HK-2 (cell line): ENCODE data around the gene DIPK1B.
A peak's percentile ranks its signal among the peaks of the same experiment; 100 is the strongest.

Source experiments
- DNase-seq: peaks from one replicate; pipeline ENCODE4 v3.0.0-alpha.2; 2018; ENCODE audit not compliant: unreplicated experiment

The DIPK1B gene

GRCh38 chr9:136673088-136673974, 39.0 kb upstream of the DIPK1B start:
- no peak for DNase-seq

- DNase-seq, result no peak
Observed at GRCh38 chr9:136673975-136674785, 38.2 kb upstream of the DIPK1B start.

DNA sequence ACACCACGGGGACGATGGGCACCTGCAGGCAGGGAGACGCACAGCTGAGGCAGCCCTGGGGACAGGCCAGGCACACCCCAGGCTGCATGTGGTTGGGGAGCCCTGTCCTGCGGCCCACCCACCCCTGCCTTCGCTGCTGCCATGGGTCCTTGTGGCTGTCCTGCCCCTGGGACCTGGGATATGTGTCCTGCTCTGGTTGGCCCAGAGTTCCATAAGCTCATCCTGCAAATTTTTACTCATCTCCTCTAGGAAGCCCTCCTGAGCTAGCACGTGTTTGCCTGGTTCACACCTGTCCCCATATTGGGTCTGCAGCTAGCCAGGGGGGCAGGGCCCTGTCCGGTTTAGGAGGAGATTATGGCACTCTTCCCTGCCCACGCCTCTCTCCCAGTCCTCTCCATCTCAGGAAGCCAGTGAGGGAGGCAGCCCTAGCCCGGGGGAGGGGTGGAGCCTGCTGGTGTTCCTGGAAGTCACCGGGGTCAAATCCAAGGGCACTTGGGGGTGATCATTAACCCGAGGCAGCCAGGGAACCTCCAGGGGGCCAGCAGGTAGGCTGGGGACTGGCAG, 37.5 kb upstream of the DIPK1B start:
- peak; percentile 56 for DNase-seq

DNA sequence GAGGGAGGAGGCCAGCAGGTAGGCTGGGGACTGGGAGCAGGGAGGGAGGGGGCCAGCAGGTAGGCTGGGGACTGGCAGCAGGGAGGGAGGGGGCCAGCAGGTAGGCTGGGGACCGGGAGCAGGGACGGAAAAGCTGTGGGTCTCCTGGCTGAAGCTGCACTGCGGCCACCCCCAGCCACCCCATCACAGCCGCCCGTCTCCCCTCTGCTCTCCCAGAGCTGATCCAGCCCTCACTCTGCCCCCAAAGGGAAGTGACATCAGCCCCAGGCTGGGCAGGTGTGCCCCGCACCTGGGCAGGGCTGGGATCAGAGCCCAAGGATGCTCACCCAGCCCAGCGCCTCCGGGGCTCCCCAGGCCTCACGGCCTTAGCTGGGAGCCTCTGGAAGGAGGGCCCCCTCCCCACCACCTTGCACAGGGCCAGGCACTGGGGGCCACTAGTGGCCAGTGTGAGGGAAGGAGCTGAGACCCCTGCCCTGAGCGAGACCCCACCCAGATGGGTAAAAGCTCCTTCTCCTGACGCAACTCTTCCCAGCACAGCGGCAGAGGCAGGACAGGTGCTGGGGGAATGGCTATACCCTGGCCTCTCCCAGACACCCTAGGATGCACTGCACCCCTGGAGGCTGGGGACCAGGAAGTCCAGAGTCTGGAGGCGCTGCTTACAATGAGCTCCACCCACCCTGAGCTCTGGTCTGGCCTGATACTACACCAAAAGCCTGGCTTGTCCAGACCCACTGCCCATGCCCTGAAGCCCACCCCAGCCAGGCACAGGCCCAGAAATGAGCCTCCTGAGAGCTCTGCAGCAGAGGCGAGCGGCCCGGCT, 36.7 kb upstream of the DIPK1B start:
- no peak for DNase-seq

DNA sequence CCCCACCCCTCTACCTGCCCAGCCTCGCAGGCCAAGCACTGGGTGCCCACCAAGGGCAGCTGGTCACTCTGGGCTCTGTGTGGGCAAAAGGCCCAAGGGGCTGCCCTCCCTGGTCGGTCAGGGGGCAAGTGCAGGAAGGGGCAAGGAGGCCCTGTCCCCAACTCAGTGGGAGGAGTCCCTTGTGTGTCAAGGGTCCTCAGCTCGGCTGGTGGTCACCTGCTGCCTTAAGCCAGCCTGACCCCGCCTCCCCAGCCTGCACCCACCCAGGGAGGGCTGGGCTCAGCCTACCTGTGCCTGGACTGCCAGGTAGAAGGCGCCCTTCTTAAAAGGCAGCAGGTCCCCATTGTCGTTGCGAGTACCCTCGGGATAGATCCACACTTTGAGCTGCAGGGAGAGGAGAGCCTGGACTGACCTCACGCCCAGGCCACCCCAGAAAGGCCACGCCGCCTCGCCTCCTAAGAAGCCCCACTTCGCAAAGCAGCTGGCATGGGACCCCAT, 36.0 kb upstream of the DIPK1B start:
- no peak for DNase-seq

DNA sequence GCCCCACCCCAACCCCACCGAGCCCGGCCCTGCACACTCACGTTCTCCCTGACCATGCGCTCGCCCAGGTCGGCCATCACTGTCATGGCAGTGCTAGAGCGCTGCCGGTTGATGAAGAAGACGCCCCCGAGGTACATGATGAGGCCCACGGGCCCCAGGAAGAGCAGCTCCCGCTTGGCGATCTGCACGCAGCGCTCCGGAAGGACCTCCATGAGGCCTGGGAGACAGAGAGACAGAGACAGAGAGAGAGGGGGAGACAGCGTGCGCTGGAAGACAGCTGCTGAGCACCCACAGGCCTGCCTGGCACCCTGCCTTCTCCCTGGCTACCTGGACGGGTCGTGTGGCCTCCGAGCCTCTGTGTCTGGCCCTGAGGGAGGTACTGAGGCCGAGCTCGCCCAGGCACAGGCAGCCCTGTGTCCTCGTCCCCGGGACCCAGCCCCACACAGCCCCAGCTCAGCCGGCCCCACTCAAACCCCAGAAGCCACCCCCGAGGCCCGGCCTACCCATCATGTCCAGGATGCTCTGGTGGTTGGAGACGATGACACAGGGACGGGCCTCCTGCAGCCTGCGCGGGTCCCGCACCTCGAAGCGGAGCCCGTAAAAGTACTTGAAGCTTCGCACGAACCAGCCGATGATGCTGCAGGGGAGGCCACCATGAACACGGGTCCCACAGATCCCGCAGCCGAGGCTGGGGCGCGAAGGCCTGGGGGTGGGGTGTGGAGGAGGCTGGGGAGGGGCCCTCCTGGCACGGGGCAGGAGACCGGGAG, 35.3 kb upstream of the DIPK1B start:
- no peak for DNase-seq

DNA sequence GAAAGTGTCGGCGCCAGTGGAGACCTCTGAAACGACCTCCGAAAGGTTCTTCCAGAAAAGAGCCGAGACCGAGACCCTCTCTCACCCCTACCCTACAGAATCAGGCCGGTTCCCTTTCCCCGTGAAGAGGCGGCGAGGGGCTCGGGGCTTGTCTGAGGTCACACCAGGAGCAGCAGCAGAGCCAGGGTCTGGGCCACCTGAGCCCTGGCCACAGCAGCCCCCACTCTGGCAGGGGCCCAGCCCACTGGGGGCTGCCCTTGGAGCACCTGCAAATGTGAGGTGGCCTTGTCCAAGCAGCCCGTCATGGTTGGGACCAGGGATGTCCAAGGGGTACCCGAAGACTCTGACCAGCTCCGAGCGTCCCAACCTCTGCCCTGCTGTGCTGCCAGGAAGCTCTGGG, 34.3 kb upstream of the DIPK1B start:
- no peak for DNase-seq

GRCh38 chr9:136678624-136679023, 33.7 kb upstream of the DIPK1B start:
- DNase-seq, result no peak

GRCh38 chr9:136679431-136679941, 32.9 kb upstream of the DIPK1B start:
- DNase-seq, result no peak

DNA sequence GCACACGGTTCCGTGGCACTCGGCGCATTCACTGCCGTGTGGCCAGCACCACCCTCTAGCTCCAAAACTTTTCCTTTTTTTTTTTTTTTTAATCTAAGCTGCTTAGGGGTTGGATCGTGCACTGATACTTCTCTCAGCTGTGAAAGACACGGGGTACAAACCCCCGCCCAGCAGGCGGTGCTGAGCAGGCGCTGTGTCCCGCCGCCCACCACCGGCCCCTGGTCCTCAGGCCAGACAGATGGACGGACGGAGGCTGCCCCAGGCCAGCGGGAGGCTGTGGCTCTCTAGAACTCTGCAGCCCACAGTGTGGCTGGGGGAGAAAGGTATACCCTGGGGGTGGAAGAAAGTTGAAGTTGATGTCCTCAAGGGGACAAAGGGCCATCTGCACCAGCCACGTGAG, 31.3 kb upstream of the DIPK1B start:
- no peak for DNase-seq

DNA sequence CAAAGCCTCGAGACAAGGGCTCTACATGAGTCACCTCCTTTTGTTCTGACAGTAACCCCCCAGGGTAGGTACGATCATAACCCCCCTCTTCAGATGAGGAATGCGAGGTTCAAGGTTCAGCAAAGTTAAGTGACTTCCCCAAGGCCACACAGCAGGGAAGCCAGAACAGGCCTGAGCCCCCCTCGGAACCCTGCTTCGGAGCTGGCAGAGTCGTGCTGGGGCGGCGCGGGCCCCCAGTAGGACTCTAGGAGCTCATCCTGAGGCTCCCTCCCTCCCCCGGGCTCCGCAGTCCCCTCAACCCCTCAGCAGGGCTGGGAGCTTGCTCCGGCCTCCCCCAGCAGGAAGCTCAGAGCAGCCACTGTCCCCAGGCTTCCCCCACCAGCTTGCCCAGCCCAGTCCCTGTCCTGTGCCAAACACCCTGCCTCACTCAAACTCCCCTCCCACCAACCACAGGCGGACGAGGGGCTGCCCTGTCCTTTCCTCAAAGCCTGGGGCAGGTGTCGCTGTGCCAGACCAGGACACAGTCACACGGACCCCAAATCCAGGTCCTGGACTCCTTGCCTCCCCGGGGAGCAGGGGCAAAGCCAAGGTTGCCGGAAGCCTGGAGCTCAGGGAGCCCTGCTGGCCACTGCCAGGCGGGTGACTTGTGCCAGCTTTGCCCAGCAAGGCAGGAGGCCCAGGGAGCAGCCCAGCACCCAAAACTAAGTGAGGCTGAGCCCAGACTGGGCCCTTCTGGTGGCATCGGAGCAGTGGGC, 30.2 kb upstream of the DIPK1B start:
- no peak for DNase-seq

DNA sequence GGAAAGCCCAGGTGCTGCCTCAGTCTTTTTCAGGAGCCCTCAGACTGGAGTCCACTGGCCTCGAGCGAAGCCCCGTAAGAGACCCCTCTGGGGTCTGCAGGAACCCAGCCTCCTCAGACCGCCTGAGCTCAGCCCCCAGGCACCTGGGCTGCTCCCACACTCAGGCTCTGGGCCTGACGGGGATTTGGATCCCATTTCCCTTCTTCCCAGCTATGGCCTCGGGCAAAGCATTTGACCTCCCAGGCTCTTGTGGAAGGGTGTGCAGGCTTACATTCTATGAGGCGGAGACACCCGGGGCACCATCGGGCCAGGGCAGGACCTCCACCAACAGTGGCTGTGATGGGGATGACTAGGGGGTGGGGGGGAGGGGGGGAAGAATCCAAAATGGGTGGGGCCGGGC, 29.7 kb upstream of the DIPK1B start:
- DNase-seq, result no peak

DNA sequence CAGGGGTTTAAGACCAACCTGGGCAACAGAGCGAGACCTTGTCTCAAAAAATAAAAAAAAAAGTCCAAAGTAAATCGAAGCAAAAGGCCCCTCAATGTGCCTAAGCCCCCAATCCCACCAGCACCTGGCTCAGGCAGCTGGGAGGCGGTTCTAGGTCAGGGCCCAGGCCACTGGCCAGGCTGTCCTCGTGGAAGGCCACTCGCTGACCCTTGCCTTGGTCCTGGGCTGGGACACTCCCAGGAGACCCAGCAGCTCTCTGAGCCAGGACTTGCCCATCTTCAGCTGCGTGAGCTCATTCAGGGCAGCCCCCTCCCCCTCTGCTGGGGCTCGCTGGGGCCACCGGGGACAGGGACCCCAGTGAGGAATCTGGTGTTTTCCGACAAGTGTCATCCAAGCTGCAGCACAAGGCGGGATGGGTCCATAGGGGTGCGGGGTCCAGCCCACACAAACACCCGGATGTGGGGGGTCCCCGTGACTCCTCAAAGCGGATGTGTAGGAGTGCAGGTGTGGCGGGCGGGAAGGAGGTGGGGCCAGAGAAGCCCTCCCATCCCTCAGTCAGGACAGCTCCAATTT, 29.1 kb upstream of the DIPK1B start:
- DNase-seq, result no peak

DNA sequence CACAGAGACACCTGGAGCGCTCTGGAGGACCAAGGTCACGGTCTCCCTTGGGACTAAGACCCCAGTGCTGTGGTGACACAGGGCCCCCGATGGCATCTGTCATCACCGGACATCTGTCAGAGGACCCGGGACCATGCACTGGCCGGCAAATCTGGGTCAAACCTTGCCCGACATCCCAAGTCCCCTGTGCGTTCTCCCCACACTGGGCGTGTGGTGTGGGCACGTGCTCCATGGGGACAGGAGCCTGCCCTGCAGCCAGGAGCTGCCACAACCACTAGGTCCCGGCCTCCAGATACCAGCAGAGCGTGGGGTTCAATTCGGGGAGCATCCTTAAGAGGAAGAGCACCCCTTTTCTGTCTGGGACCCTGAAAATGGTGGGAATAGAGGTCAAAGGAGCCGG, 28.6 kb upstream of the DIPK1B start:
- no peak for DNase-seq

DNA sequence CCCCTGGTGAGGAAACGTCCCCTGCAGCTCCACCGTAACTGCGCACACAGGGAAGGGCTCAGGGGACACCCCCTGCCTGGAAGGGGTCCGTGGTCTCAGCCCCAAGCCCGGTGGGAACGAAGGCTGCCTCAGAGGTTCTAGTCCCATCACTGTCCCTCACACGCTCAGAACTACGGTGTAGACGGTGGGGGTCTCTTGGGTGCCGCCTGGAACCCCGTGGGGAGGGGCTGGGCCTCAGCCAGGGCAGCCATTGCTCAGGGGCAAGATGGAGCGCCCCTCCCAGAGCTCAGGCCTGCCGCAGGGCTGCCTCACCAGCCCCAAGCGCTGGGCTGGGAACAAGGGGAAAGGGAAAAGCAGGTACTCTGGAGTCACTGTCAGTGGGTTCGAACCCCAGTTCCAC, 28.0 kb upstream of the DIPK1B start:
- no peak for DNase-seq

GRCh38 chr9:136684799-136685198, 27.6 kb upstream of the DIPK1B start:
- no peak for DNase-seq

- no peak for DNase-seq
Observed at GRCh38 chr9:136685216-136685615, 27.2 kb upstream of the DIPK1B start.

- peak; percentile 37 for DNase-seq
Observed at GRCh38 chr9:136685790-136686533, 26.4 kb upstream of the DIPK1B start.

- no peak for DNase-seq
Observed at GRCh38 chr9:136686534-136686793, 25.9 kb upstream of the DIPK1B start.
